Hematopoietic multipotent progenitor cell treated with erythropoietin and hydrocortisone succinate and interleukin-3 and kit ligand, for 8 days (in vitro differentiated cells): Measurements from ENCODE around the gene SHOX.

ENCODE experiments used
- DNase-seq: peaks from one replicate; pipeline ENCODE4 v3.0.0-alpha.2; 2015

The SHOX gene

GRCh38 chrX:675279-675954 lies 44.8 kb downstream of the SHOX start:
- no peak for DNase-seq

GRCh38 chrX:675955-676295 lies 45.3 kb downstream of the SHOX start:
- DNase-seq, result no peak

DNA sequence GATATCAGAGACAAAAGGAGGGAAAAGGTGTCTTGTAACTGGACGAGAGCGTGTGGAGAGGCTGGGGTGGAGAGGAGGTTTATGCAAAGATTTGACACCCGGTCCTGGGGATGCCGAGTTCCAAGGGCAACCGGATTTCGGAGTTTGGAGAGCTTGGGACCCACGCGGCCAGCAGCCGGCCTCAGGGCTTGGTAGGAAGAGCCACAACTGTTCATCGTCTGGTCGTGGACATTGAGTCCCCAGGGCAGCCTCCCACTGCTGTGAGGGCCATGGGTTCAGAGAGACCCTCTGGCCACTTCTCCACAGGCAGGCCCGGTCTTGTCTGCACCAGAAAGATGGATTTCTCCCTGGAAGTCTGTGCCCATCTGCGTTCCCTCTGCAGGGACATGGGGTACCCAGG lies 46.8 kb downstream of the SHOX start:
- no peak for DNase-seq

DNA sequence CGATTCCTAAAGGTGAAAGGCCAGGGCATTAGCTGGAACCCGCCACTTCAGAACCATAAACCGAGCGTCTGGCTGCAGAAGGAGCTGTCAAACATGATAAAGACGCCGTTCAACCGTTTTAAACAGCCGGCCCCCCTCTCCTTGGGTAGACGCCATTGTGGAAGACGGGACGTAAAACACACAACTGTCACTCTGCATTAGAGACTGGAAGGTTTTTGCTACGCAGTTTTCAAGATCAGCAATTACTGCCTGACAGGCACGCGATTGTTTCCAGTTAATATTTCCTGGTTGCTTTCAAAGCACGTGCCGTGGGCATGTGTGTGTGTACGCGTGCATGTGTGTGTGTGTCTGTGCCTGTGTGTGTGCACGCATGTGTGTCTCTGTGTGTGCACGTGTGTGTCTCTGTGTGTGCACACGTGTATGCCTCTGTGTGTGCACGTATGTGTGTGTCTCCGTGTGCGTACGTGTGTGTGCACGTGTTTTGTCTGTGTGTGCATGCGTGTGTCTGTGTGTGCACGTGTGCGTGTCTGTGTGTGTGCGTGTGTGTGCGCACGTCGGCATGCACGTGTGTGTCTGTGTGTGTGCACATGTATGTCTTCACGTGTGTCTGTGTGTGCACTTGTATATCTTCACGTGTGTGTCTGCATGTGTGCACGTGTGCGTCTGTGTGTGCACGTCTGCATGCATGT lies 48.8 kb downstream of the SHOX start:
- no peak for DNase-seq

GRCh38 chrX:680062-680461 lies 49.5 kb downstream of the SHOX start:
- DNase-seq, result no peak

DNA sequence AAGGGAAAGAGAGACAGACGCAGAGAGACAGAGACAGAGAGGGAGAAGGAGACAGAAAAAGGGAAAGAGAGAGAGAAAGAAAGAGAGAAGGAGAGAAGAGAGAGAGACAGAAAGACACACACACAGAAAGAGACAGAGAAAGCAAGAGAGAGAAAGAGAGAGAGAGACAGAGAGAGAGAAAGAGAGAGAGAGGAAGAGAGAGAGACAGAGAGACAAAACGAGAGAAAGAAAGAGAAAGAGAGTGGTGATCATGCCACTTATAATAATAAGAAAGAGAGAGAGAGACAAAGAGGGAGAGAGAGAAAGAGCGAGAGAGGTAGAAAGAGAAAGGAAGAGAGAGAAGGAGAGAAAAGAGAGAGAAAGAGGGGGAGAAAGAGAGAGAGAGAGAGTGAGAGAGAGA lies 51.4 kb downstream of the SHOX start:
- DNase-seq, result no peak

DNA sequence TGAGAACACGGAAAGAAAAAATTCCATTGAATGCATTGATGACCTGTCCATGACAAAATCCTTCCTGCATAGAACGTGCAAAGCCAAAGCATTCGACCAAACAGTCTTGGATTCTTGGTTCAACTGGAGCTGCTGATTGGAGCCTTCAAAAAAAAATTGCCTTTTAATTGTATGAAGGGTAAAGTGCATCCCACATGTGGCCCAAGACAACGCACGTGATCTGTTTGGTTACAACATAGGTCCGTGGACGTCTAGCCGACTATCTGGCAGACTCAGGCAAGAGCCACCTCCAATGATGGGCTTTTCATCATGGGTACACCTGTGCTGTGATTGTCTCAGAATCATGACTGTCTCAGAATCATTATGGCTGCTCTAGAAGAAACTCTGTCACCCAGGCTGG lies 52.3 kb downstream of the SHOX start:
- DNase-seq, result no peak

GRCh38 chrX:683576-683975 lies 53.0 kb downstream of the SHOX start:
- no peak for DNase-seq

DNA sequence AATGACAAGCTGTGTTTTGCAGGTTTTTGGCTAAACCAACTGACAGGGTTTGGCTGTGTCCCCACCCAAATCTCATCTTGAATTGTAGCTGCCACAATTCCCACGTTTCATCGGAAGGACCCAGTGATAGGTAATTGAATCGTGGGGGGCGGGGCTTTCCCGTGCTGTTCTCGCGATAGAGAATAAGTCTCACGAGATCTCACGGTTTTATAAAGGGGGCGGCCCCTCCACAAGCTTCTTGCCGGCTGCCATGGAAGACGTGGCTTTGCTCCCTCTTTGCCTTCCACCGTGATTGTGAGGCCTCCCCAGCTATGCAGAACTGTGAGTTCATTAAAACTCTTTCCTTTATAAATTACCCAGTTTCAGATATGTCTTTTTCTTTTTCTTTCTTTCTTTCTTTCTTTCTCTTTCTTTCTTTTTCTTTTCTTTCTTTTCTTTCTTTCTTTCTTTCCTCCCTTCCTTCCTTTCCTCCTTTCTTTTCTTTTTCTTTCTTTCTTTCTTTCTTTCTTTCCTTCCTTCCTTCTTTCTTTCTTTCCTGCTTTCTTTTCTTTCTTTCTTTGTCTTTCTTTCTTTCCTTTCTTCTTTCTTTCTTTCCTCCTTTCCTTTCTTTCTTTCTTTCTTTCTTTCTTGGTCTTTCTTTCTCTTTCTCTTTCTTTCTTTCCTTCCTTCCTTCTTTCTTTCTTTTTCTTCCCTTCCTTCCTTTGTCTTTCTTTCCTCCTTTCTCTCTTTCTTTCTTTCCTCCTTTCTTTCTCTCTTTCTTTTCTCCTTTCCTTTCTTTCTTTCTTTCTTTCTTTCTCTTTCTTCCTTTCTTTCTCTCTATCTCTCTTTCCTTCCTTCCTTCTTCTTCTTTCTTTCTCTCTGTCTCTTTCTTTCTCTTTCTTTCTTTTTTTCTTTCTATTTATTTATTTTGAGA lies 54.8 kb downstream of the SHOX start:
- no peak for DNase-seq

DNA sequence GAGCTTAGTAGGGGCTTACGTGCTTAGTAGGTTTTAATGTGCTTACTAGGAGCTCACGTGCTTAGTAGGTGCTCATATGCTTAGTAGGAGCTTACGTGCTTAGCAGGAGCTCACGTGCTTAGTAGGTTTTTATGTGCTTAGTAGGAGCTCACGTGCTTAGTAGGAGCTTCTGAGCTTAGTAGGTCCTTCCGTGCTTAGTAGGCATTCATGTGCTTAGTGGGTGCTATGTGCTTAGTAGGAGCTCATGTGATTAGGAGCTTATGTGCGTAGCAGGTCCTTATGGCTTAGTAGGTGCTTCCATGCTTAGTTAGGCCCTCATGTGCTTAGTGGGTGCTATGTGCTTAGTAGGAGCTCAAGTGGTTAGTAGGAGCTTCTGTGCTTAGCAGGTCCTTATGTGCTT lies 59.4 kb downstream of the SHOX start:
- no peak for DNase-seq

GRCh38 chrX:694800-695199 lies 64.2 kb downstream of the SHOX start:
- no peak for DNase-seq

DNA sequence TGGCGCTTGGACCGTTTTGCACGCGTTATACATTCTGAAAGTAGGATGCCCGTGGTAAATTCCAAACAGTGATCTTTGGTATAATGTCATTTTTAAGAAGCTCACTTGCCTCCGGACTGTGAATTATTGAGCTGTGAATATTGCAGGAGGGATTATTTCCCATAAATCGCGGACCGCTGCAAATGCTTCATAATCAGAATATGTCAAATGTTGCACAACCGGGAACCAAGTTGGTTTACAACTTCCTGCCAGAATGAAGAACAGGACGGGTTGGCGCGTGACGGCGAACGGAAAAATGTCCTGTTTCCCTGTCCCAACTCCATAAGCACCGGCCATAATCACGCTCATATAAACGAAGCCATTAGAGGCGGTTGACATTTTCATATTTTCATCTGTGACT lies 67.6 kb downstream of the SHOX start:
- no peak for DNase-seq

DNA sequence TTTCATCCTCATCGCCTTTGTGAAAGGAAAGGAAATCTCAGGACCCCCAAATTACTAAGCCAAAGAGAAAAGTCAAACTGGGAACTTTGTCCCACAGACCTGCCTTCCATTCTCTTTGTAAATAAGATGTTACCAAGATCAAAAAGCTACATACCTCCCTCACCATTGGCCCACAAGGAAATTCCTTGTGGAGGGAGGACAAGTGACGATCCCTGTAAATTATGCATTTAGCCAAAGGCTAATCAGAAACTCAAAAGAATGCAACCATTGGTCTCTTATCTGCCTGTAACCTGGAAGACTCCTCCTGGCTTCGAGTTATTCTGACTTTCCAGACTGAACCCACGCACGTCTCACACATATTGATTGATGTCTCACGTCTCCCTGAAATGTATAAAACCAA lies 70.3 kb downstream of the SHOX start:
- DNase-seq, result no peak

DNA sequence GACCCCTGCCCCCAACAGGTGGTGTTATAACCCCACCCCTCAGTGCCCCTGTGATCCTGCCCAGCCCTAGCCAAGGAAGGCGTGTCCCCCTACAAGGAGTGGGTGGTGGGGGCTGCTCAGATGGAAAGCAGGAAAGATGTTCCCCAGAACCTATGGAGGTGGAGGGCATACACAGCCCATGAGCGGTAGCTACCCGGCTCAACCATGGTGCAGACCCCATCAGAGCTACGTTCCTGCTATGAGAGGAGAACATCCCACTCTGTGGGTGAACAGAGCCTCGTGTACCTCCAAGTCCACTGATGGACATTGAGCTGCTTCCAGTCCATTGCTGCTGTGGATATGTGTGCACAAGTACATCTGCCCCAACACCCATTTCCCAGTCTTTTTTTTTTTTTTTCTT lies 71.1 kb downstream of the SHOX start:
- DNase-seq, result no peak

DNA sequence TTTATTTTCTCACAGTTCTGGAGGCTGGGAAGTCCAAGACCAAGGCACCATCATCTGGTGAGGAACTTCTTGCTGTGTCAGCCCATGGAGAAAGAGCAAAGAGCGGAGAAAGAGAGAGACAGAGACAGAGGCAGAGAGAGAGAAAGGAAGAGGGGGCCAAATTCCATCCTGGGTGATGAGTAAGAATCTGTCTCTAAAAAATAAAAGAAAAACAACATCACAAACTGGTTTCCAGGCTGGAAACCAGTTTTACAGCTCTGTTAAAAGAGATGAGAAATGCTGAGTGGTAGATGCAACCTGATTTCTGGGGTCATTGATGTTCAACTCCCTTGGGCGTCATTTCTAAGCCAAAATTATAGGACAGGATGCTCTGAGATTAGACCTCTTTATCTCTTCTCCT lies 72.9 kb downstream of the SHOX start:
- no peak for DNase-seq

GRCh38 chrX:703866-704265 lies 73.3 kb downstream of the SHOX start:
- no peak for DNase-seq
